Cerebellar nuclear complex (tissue), 1 donor: ENCODE measurements around the gene GRK5.

Experiments
- DNase-seq, 2 experiments: peaks; one replicate each; lab custom pipeline; 2025; lab: John Stamatoyannopoulos, UW

Gene GRK5

GRCh38 chr10:119404719-119405519 is 197.5 kb downstream of the GRK5 start:
- DNase-seq, result no peak

GRCh38 chr10:119405520-119405807 is 198.1 kb downstream of the GRK5 start:
- no peak for DNase-seq

- no peak for DNase-seq
Observed at GRCh38 chr10:119406137-119406536, 198.8 kb downstream of the GRK5 start.

- no peak for DNase-seq
Observed at GRCh38 chr10:119406601-119407253, 199.4 kb downstream of the GRK5 start.

GRCh38 chr10:119407254-119407777 is 199.9 kb downstream of the GRK5 start:
- DNase-seq, result no peak

- DNase-seq, result no peak
Observed at GRCh38 chr10:119408072-119408471, 200.7 kb downstream of the GRK5 start.

GRCh38 chr10:119408969-119409371 is 201.6 kb downstream of the GRK5 start:
- DNase-seq, result no peak

GRCh38 chr10:119409385-119409784 is 202.0 kb downstream of the GRK5 start:
- no peak for DNase-seq

GRCh38 chr10:119409906-119410305 is 202.5 kb downstream of the GRK5 start:
- DNase-seq, result no peak

- no peak for DNase-seq
Observed at GRCh38 chr10:119410361-119411116, 203.2 kb downstream of the GRK5 start.

- peak in 1 of 2 experiments; percentile 65 for DNase-seq
Observed at GRCh38 chr10:119412244-119413092, 205.1 kb downstream of the GRK5 start.

- DNase-seq, result no peak
Observed at GRCh38 chr10:119413093-119413453, 205.7 kb downstream of the GRK5 start.

GRCh38 chr10:119413471-119414080 is 206.2 kb downstream of the GRK5 start:
- no peak for DNase-seq

- DNase-seq, result no peak
Observed at GRCh38 chr10:119414081-119414611, 206.8 kb downstream of the GRK5 start.

- DNase-seq, result no peak
Observed at GRCh38 chr10:119415121-119415520, 207.8 kb downstream of the GRK5 start.

GRCh38 chr10:119415536-119416503 is 208.4 kb downstream of the GRK5 start:
- DNase-seq, result no peak

- no peak for DNase-seq
Observed at GRCh38 chr10:119416855-119417254, 209.5 kb downstream of the GRK5 start.

GRCh38 chr10:119417852-119418251 is 210.5 kb downstream of the GRK5 start:
- DNase-seq, result no peak

GRCh38 chr10:119418362-119418761 is 211.0 kb downstream of the GRK5 start:
- no peak for DNase-seq

- DNase-seq, result no peak
Observed at GRCh38 chr10:119419931-119420330, 212.6 kb downstream of the GRK5 start.
